Loucy (cell line): ENCODE data around the gene PCDHGA1.

Experiments used
- EZH2phosphoT487 ChIP-seq: fragments of 200-600 bp; IDR thresholded peaks from 2 replicates; pipeline ENCODE4 v1.6.1; 2018; ENCODE audit warnings: antibody characterized with exemption, mild to moderate bottlenecking, moderate library complexity, borderline replicate concordance
- TF ChIP-seq, protein P1 (sequence below): fragments of 200-600 bp; sonication (generic); conservative IDR thresholded peaks from 2 replicates; pipeline ENCODE4 v1.5.1; 2014; ENCODE audit warnings: mild to moderate bottlenecking, antibody characterized with exemption, low read length

GRCh38 chr5:141422742-141423291, 92.5 kb downstream of the PCDHGA1 start:
- TF ChIP-seq, protein P1, sequence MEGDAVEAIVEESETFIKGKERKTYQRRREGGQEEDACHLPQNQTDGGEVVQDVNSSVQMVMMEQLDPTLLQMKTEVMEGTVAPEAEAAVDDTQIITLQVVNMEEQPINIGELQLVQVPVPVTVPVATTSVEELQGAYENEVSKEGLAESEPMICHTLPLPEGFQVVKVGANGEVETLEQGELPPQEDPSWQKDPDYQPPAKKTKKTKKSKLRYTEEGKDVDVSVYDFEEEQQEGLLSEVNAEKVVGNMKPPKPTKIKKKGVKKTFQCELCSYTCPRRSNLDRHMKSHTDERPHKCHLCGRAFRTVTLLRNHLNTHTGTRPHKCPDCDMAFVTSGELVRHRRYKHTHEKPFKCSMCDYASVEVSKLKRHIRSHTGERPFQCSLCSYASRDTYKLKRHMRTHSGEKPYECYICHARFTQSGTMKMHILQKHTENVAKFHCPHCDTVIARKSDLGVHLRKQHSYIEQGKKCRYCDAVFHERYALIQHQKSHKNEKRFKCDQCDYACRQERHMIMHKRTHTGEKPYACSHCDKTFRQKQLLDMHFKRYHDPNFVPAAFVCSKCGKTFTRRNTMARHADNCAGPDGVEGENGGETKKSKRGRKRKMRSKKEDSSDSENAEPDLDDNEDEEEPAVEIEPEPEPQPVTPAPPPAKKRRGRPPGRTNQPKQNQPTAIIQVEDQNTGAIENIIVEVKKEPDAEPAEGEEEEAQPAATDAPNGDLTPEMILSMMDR, result no peak
- TF ChIP-seq EZH2phosphoT487, result no peak
